Measurements from ENCODE around the gene ZMYM4. TPM values are rescaled to one million over a fixed set of nuclear protein-coding genes. Genes with fewer than 3 reads are reported as not detected.

ZMYM4 gene
- total and polyA plus RNA-seq, 8 donors, result 8.8 to 104 (median 23.7) TPM

DNA sequence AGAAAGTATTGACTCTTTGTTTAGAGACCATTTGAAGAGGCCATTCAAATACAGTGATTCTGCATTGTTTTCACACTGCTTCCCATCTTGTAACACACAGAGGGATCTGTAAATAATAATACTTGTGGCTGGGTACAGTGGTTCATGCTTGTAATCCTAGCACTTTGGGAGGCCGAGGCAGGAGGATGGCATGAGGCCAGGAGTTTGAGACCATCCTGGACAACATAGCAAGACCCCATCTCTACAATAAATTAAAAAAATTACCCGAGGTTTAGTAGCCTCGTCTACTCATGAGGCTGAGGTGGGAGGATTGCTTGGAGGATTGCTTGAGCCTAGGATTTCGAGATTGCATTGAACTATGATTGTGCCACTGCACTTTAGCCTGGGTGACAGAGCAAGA lies 5.7 kb downstream of the ZMYM4 start:
- no peaks in the 10 kb centered on the region for H3K9me3 ChIP-seq
- 86 to 92% (median 90%) methylated on average over 4 of the region's 4 CpGs for WGBS, 5 donors
- intact Hi-C loops (cut with DNase I; ENCODE audit: low total_unique reads), result no loop called here
- no peaks in the 10 kb centered on the region for H3K27me3 ChIP-seq
- H3K36me3 ChIP-seq, result peaks cover 0 to 11% (median 7%) of the 10 kb centered on the region in 4 donors
- peaks cover 15 to 44% (median 25%) of the 10 kb centered on the region in 4 donors for H3K4me1 ChIP-seq
- TF ChIP-seq POLR2AphosphoS5 (IDR thresholded peaks at IDR 0.05) (no peak), POLR2A (IDR thresholded peaks at IDR 0.05) (no peak), EP300 (IDR thresholded peaks at IDR 0.05) (no peak)
- TF ChIP-seq, protein P1, sequence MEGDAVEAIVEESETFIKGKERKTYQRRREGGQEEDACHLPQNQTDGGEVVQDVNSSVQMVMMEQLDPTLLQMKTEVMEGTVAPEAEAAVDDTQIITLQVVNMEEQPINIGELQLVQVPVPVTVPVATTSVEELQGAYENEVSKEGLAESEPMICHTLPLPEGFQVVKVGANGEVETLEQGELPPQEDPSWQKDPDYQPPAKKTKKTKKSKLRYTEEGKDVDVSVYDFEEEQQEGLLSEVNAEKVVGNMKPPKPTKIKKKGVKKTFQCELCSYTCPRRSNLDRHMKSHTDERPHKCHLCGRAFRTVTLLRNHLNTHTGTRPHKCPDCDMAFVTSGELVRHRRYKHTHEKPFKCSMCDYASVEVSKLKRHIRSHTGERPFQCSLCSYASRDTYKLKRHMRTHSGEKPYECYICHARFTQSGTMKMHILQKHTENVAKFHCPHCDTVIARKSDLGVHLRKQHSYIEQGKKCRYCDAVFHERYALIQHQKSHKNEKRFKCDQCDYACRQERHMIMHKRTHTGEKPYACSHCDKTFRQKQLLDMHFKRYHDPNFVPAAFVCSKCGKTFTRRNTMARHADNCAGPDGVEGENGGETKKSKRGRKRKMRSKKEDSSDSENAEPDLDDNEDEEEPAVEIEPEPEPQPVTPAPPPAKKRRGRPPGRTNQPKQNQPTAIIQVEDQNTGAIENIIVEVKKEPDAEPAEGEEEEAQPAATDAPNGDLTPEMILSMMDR (IDR thresholded peaks at IDR 0.05), result no peak
- DNase-seq, result no peak
- H3K4me3 ChIP-seq, result no peak overlapping the region
- no peak overlapping the region for H3K27ac ChIP-seq

GRCh38 chr1:35278886-35279554 lies 10.5 kb downstream of the ZMYM4 start:
- no peak for TF ChIP-seq EP300 (IDR thresholded peaks at IDR 0.05)
- TF ChIP-seq POLR2A (IDR thresholded peaks at IDR 0.05), result no peak
- no peak for TF ChIP-seq POLR2AphosphoS5 (IDR thresholded peaks at IDR 0.05)
- TF ChIP-seq, protein P1 (IDR thresholded peaks at IDR 0.05), result no peak
- Histone ChIP-seq H3K4me1 (peaks cover 0 to 15% (median 3%) of the 10 kb centered on the region in 4 donors), H3K36me3 (peaks cover 0 to 22% (median 15%) of the 10 kb centered on the region in 4 donors), H3K27me3 (no peaks in the 10 kb centered on the region), H3K9me3 (peaks cover 0 to 10% (median 7%) of the 10 kb centered on the region in 4 donors), H3K4me3 (no peak overlapping the region), H3K27ac (no peak overlapping the region)
- WGBS, 5 donors, result 80 to 91% (median 81%) methylated on average over 6 of the region's 6 CpGs
- intact Hi-C loops (cut with DNase I; ENCODE audit: low total_unique reads), result no loop called here
- DNase-seq, result no peak

DNA sequence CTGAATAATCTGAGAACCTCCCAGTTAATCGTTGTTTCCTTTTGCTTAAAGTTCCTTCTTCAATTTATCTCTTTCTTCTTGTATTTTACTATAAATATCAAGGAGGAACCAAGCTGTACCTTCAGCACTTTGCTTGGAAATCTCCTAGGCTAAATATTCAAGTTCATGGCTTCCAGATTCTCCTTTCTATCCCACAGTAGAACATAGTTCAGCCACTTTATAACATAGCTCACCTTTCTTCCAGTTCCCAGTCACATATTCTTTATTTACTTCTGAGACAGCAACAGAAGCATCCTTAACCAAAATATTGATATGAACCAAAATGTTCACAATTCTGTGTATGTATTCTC lies 11.0 kb downstream of the ZMYM4 start:
- intact Hi-C loops (cut with DNase I; ENCODE audit: low total_unique reads), result no loop called here
- TF ChIP-seq EP300 (IDR thresholded peaks at IDR 0.05), result no peak
- no peak for TF ChIP-seq POLR2AphosphoS5 (IDR thresholded peaks at IDR 0.05)
- TF ChIP-seq, protein P1 (IDR thresholded peaks at IDR 0.05), result no peak
- no peak for TF ChIP-seq POLR2A (IDR thresholded peaks at IDR 0.05)
- WGBS, 5 donors, result 78 to 98% (median 90%) methylated on average over 1 of the region's 1 CpG

DNA sequence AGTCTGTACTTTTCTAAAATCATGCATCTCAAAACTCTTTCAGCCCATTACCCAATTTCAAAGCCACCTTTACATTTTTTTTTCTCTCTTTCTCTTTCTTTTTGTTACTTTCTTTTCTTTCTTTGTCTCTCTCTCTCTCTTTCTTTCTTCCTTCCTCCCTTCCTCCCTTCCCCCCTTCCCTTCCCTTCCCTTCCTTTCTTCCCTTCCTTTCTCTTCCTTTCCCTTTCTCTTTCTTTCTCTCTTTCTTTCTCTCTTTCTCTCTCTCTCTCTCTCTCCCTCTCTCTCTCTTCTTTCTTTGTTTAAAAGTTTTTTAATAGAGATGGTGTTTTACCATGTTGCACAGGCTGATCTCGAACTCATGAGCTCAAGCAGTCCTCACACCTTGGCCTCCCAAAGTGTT lies 11.5 kb downstream of the ZMYM4 start:
- TF ChIP-seq POLR2A (IDR thresholded peaks at IDR 0.05), result no peak
- no peak for TF ChIP-seq EP300 (IDR thresholded peaks at IDR 0.05)
- TF ChIP-seq POLR2AphosphoS5 (IDR thresholded peaks at IDR 0.05), result no peak
- TF ChIP-seq, protein P1 (IDR thresholded peaks at IDR 0.05), result no peak
- H3K9me3 ChIP-seq, result peaks cover 0 to 10% (median 7%) of the 10 kb centered on the region in 4 donors
- WGBS, 5 donors, result 93 to 100% (median 96%) methylated on average over 1 of the region's 1 CpG
- no peak overlapping the region for H3K27ac ChIP-seq
- H3K4me1 ChIP-seq, result peaks cover 0 to 15% (median 3%) of the 10 kb centered on the region in 4 donors
- H3K36me3 ChIP-seq, result peaks cover 0 to 22% (median 15%) of the 10 kb centered on the region in 4 donors
- H3K4me3 ChIP-seq, result no peak overlapping the region
- no peaks in the 10 kb centered on the region for H3K27me3 ChIP-seq
- intact Hi-C loops (cut with DNase I; ENCODE audit: low total_unique reads), result no loop called here
- no peak for DNase-seq

More for the DNA sequence above, 11.0 kb downstream of the ZMYM4 start:
- Histone ChIP-seq H3K27me3 (no peaks in the 10 kb centered on the region), H3K27ac (no peak overlapping the region), H3K4me3 (no peak overlapping the region), H3K4me1 (peaks cover 0 to 15% (median 3%) of the 10 kb centered on the region in 4 donors), H3K36me3 (peaks cover 0 to 22% (median 15%) of the 10 kb centered on the region in 4 donors), H3K9me3 (peaks cover 0 to 10% (median 7%) of the 10 kb centered on the region in 4 donors)
- DNase-seq, result no peak

All from stomach (tissue), 9 donors.